SK-N-SH treated with all-trans-retinoic acid at 6 μM for 48 hours (cell line): ENCODE data around the gene PPRC1.

Experiments
- ARNTL ChIP-seq: fragments of 450-650 bp; formaldehyde crosslinking; IDR thresholded peaks from 2 replicates; pipeline ENCODE4 v1.5.0; 2020; ENCODE audit warnings: low read depth, mild to moderate bottlenecking, moderate library complexity, borderline replicate concordance
- BACH2 ChIP-seq: fragments of 250-450 bp; sonication (Bioruptor Pico); IDR thresholded peaks from 2 replicates; pipeline ENCODE4 v1.9.0; 2021; ENCODE audit warnings: mild to moderate bottlenecking, borderline replicate concordance
- ESRRG ChIP-seq: fragments of 250-450 bp; sonication (Bioruptor Pico); IDR thresholded peaks from 2 replicates; pipeline ENCODE4 v1.6.1; 2021; ENCODE audit warnings: mild to moderate bottlenecking
- OSR1 ChIP-seq: fragments of 250-450 bp; sonication (Bioruptor Pico); IDR thresholded peaks from 2 replicates; pipeline ENCODE4 v1.8.0; 2022; ENCODE audit warnings: moderate library complexity, mild to moderate bottlenecking, inconsistent platforms
- POU6F1 ChIP-seq: fragments of 250-450 bp; sonication (Bioruptor Pico); IDR thresholded peaks from 2 replicates; pipeline ENCODE4 v1.8.0; 2021; ENCODE audit warnings: low read depth, mild to moderate bottlenecking, moderate library complexity, borderline replicate concordance
- PPARA ChIP-seq: fragments of 250-450 bp; sonication (Bioruptor Pico); IDR thresholded peaks from 2 replicates; pipeline ENCODE4 v1.5.0; 2020; ENCODE audit warnings: mild to moderate bottlenecking, borderline replicate concordance
- ZNF70 ChIP-seq: fragments of 450-650 bp; formaldehyde crosslinking; IDR thresholded peaks from 2 replicates; pipeline ENCODE4 v1.5.0; 2020; ENCODE audit warnings: mild to moderate bottlenecking, moderate library complexity
- TF ChIP-seq, protein P1 (sequence below): fragments of 250-450 bp; sonication (Bioruptor Pico); IDR thresholded peaks from 2 replicates; pipeline ENCODE4 v1.8.0; 2020; ENCODE audit warnings: mild to moderate bottlenecking, moderate library complexity, borderline replicate concordance

GRCh38 chr10:102153093-102153620 lies 20.3 kb downstream of the PPRC1 start:
- no peak for TF ChIP-seq PPARA (CRISPR knock-in tag)
- no peak for TF ChIP-seq ARNTL (CRISPR knock-in tag)
- no peak for TF ChIP-seq OSR1 (CRISPR knock-in tag)
- TF ChIP-seq ZNF70 (CRISPR knock-in tag) = no peak
- no peak for TF ChIP-seq ESRRG (CRISPR knock-in tag)
- TF ChIP-seq, protein P1, sequence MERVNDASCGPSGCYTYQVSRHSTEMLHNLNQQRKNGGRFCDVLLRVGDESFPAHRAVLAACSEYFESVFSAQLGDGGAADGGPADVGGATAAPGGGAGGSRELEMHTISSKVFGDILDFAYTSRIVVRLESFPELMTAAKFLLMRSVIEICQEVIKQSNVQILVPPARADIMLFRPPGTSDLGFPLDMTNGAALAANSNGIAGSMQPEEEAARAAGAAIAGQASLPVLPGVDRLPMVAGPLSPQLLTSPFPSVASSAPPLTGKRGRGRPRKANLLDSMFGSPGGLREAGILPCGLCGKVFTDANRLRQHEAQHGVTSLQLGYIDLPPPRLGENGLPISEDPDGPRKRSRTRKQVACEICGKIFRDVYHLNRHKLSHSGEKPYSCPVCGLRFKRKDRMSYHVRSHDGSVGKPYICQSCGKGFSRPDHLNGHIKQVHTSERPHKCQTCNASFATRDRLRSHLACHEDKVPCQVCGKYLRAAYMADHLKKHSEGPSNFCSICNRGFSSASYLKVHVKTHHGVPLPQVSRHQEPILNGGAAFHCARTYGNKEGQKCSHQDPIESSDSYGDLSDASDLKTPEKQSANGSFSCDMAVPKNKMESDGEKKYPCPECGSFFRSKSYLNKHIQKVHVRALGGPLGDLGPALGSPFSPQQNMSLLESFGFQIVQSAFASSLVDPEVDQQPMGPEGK (CRISPR knock-in tag) = no peak
- TF ChIP-seq POU6F1 (CRISPR knock-in tag) = no peak
- TF ChIP-seq BACH2 (CRISPR knock-in tag) = no peak
